Stimulated activated CD8-positive, alpha-beta memory T cell treated with anti-CD3 and anti-CD28 coated beads, Interleukin-15, amount 100 ng/mL, for 4 hours (primary cell): ENCODE data around the gene ZNF549.
"Not testable (repeated sequence)": the region's sequence is repeated elsewhere in the genome, so short reads cannot be mapped to it uniquely, and the experiment has no call there.

Experiments
- DNase-seq, 2 donors: peaks; one replicate each; pipeline ENCODE4 v3.0.0-alpha.2; 2020; ENCODE audit warnings: low read depth in 2 of 2

Gene ZNF549

GRCh38 chr19:57527136-57527881, at the start of gene ZNF549:
ZNF549 (plus strand) TSS chr19:57527356; CDS start chr19:57527574, 218 bp downstream.
- DNase-seq: peak; percentile 71 to 82

GRCh38 chr19:57487477-57488298, 39.5 kb upstream of the ZNF549 start, which contains the start of gene ZNF419:
ZNF419 (plus strand) TSS chr19:57487750; CDS start chr19:57487951, 201 bp downstream.
- peak; percentile 81 to 90 for DNase-seq

GRCh38 chr19:57488299-57488644, 38.9 kb upstream of the ZNF549 start:
- DNase-seq: not testable (repeated sequence)

- not testable (repeated sequence) for DNase-seq
These were observed 27.9 kb upstream of the ZNF549 start for GRCh38 chr19:57499332-57499679.

- peak; percentile 91 to 94 for DNase-seq
These were observed 27.3 kb upstream of the ZNF549 start, which contains the start of gene ZNF773 for GRCh38 chr19:57499680-57500395. ZNF773 (plus strand) TSS chr19:57499938; CDS start chr19:57500081, 143 bp downstream.

- DNase-seq: not testable (repeated sequence)
These were observed 26.8 kb upstream of the ZNF549 start for GRCh38 chr19:57500400-57500799.

GRCh38 chr19:57506163-57506562, 21.0 kb upstream of the ZNF549 start:
- DNase-seq: no peak

GRCh38 chr19:57511484-57511883, 15.7 kb upstream of the ZNF549 start:
- no peak for DNase-seq

GRCh38 chr19:57512845-57513244, 14.3 kb upstream of the ZNF549 start:
- no peak for DNase-seq

- no peak for DNase-seq
These were observed 11.9 kb upstream of the ZNF549 start for GRCh38 chr19:57515255-57515654.

GRCh38 chr19:57518021-57518420, 9.1 kb upstream of the ZNF549 start:
- DNase-seq: not testable (repeated sequence)

- no peak for DNase-seq
These were observed 10.9 kb downstream of the ZNF549 start for GRCh38 chr19:57537953-57538547.

GRCh38 chr19:57546513-57546912, 19.4 kb downstream of the ZNF549 start:
- DNase-seq: no peak

- no peak for DNase-seq
These were observed 25.3 kb downstream of the ZNF549 start for GRCh38 chr19:57552432-57552831.

GRCh38 chr19:57557659-57558058, 30.5 kb downstream of the ZNF549 start:
- no peak for DNase-seq

GRCh38 chr19:57558525-57558924, 31.4 kb downstream of the ZNF549 start:
- no peak for DNase-seq

- no peak for DNase-seq
These were observed 31.9 kb downstream of the ZNF549 start for GRCh38 chr19:57559008-57559403.

GRCh38 chr19:57559404-57560025, 32.4 kb downstream of the ZNF549 start, which contains the start of gene ZNF550:
ZNF550 (minus strand) TSS chr19:57559863; CDS start chr19:57559682, 181 bp downstream.
- peak; percentile 77 to 78 for DNase-seq

GRCh38 chr19:57560049-57560491, 32.9 kb downstream of the ZNF549 start:
- DNase-seq: no peak

GRCh38 chr19:57563547-57563946, 36.4 kb downstream of the ZNF549 start:
- no peak for DNase-seq
